IPS-15b (cell line): Measurements from ENCODE around the gene RAB5IF.
A peak's percentile ranks its signal among the peaks of the same experiment; 100 is the strongest.

ENCODE experiments used
- H3K27me3 ChIP-seq: one replicate; pipeline ENCODE4 v1.6.1; 2013; ENCODE audit warnings: low read length; ENCODE audit not compliant: control insufficient read depth, insufficient read depth
- H3K36me3 ChIP-seq: one replicate; pipeline ENCODE4 v1.6.1; 2013; ENCODE audit warnings: low read length; ENCODE audit not compliant: control insufficient read depth, insufficient read depth
- H3K4me1 ChIP-seq: one replicate; pipeline ENCODE4 v1.6.1; 2013; ENCODE audit warnings: mild to moderate bottlenecking, low read length; ENCODE audit not compliant: control insufficient read depth, insufficient read depth
- H3K4me3 ChIP-seq: one replicate; pipeline ENCODE4 v1.5.1; 2013; ENCODE audit warnings: low read depth, low read length
- H3K9ac ChIP-seq: one replicate; pipeline ENCODE4 v1.6.1; 2013; ENCODE audit warnings: low read depth, mild to moderate bottlenecking, low read length
- H3K9me3 ChIP-seq: one replicate; pipeline ENCODE4 v1.6.1; 2013; ENCODE audit warnings: mild to moderate bottlenecking, low read length; ENCODE audit not compliant: control insufficient read depth, insufficient read depth

The RAB5IF gene

DNA sequence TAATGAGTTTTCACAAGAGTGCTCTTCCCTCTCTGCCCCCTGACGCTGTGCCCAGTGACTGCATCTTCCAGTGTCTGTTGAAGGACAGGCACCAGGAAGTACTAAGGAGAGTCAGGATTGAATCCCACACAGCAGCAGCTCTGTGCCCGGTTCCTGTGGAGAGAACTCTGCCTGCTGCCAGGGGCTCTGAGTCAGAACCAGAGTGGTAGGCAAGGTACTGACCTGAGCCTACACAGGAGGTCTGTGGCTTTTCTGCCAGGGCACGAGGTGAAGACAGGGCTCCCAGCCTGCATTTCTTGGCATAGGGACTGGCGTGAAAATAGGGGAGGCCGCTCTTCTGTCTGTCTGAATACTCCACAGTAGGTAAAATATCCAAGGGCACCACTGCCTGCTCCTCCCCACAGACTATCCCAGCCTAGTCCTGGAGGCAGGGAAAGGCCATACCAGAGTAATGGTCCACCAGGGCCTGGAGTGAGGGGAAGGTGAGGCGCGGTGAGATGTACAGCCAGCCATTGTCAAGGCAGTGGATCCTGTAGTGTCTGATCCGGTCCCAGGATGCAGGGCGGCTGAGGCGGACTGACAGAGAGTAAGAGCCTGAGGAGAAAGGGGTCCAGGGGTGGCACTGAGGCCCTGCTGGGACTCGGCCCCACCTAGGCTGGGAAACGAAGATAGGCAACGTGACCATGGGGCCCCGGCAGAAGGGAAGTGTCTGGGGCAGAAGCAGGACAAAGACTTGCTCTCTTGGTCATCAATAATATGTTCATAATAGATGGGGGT is 9.4 kb downstream of the RAB5IF start:
- Histone ChIP-seq H3K9ac (no peak overlapping the region), H3K36me3 (peaks cover 20% of the 10 kb centered on the region), H3K4me3 (no peak overlapping the region), H3K4me1 (no peaks in the 10 kb centered on the region), H3K27me3 (no peaks in the 10 kb centered on the region), H3K9me3 (no peaks in the 10 kb centered on the region)

DNA sequence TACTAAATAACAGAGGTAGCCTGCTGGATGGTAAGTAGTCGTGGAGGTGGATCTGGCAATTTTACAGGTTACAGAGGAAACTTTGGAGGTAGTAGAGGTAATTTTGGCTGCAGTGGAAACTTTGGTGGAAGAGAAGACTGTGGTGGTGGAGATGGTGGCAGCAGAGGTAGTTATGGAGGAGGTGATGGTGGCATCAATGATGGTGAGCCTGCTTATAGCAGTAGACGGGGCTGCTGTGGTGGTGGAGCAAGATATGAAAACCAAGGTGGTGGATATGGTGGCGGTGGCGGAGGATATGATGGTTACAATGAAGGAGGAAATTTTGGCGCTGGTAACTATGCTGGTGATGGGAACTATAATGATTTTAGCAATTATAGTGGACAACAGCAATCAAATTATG is 15.3 kb downstream of the RAB5IF start:
- no peak overlapping the region for H3K4me3 ChIP-seq
- H3K9me3 ChIP-seq, result no peaks in the 10 kb centered on the region
- no peaks in the 10 kb centered on the region for H3K27me3 ChIP-seq
- no peak overlapping the region for H3K9ac ChIP-seq
- H3K4me1 ChIP-seq, result peaks cover 8% of the 10 kb centered on the region
- no peaks in the 10 kb centered on the region for H3K36me3 ChIP-seq

DNA sequence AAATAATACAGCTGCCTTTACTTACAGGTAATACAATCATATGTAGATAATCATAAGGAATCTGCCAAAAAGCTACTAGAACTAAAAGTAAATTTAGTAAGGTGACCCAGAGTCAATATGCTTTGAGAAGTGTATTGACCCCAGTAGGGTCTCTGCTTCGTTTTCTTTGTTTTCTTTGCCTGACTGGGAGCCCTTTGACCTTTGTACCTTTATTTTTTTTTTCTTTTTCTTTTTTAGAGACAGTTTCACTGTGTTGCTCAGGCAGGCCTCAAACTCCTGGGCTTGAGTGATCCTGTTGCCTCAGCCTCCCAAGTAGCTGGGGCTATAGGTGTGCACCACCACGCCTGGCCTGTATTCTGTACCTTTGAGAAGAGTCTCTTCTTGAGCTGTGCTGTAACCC is 17.9 kb downstream of the RAB5IF start:
- H3K9ac ChIP-seq, result no peak overlapping the region
- H3K27me3 ChIP-seq, result no peaks in the 10 kb centered on the region
- no peak overlapping the region for H3K4me3 ChIP-seq
- no peaks in the 10 kb centered on the region for H3K36me3 ChIP-seq
- no peaks in the 10 kb centered on the region for H3K9me3 ChIP-seq
- peaks cover 8% of the 10 kb centered on the region for H3K4me1 ChIP-seq

DNA sequence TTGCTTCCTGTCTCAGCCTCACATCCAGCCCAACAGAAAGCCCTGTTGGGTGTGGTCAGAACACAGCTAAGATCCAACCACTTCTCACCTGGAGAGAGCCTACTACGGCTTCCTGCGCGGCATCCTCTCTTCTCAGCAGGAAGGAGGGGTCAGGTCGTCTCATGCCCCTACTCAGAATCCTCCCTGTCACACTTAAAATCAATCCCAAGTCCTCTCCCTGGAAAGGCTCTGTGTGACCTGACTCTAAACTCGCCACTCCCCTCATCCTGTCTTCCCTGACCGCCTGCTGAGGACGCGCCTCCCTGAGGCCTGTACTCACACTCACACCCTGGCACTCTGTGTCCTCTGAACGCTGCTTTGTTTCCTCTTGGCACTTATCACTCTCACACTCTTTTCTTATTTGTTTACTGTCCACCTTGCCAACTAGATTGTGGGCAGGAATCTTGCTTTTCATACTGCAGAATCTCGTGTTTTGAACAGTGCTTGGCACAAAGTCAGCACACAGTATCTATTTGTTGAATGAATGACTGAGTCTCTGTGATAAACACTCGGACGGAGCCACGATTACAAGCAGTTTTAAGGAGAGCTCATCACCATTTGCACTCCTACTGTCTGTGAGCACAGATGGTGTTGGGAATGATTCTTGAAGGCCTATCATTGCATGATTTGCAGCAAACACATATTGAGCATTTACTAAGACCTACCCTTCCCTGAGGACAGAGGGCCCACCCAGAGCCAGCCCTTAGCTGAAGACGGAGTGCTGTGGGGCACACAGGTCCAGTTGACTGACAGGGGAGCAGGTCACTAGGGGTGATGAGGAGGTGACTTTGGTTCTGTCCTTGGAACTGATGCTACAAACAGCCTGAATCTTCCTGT is 18.7 kb downstream of the RAB5IF start:
- no peaks in the 10 kb centered on the region for H3K9me3 ChIP-seq
- peaks cover 8% of the 10 kb centered on the region for H3K4me1 ChIP-seq
- H3K4me3 ChIP-seq, result no peak overlapping the region
- no peaks in the 10 kb centered on the region for H3K27me3 ChIP-seq
- H3K36me3 ChIP-seq, result no peaks in the 10 kb centered on the region
- peak overlapping the region; percentile 14 for H3K9ac ChIP-seq

DNA sequence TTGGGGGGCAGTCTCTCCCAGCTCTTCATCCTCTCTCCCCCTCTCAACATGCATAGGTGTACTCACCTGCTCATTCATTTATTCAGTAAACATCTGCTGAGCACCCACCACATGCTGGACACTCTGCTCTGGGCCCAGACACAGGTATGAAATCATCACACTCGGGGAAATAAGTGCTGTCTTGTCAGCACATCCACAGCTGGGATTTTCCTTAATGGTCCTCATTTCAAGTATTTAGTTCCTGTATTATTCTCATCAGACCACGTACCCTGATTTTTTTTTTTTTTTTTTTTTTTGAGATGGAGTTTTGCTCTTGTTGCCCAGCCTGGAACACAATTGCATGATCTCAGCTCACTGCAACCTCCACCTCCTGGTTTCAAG is 19.4 kb downstream of the RAB5IF start:
- Histone ChIP-seq H3K36me3 (no peaks in the 10 kb centered on the region), H3K9ac (no peak overlapping the region), H3K4me1 (peaks cover 8% of the 10 kb centered on the region), H3K9me3 (no peaks in the 10 kb centered on the region), H3K4me3 (no peak overlapping the region), H3K27me3 (no peaks in the 10 kb centered on the region)

DNA sequence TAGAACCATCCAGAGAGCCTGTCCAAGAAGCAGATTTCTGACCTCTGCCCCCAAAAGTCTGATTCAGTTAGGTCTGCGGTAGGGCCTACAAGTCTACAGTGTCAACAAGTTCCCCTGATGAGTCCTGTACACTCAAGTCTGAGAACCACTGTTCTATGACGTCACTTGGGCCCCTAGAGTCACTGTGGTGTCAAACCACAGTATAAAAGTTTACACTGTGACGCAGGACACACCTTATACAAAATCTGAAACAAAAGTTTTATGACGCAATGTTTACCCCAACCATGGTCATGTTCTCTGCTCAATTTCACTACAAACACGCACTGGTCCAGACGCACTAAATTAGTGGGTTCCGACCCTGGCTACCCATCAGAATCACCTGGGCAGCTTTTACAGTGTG is 22.5 kb downstream of the RAB5IF start:
- no peaks in the 10 kb centered on the region for H3K9me3 ChIP-seq
- H3K27me3 ChIP-seq, result no peaks in the 10 kb centered on the region
- H3K9ac ChIP-seq, result no peak overlapping the region
- no peaks in the 10 kb centered on the region for H3K36me3 ChIP-seq
- no peak overlapping the region for H3K4me3 ChIP-seq
- H3K4me1 ChIP-seq, result peaks cover 8% of the 10 kb centered on the region

DNA sequence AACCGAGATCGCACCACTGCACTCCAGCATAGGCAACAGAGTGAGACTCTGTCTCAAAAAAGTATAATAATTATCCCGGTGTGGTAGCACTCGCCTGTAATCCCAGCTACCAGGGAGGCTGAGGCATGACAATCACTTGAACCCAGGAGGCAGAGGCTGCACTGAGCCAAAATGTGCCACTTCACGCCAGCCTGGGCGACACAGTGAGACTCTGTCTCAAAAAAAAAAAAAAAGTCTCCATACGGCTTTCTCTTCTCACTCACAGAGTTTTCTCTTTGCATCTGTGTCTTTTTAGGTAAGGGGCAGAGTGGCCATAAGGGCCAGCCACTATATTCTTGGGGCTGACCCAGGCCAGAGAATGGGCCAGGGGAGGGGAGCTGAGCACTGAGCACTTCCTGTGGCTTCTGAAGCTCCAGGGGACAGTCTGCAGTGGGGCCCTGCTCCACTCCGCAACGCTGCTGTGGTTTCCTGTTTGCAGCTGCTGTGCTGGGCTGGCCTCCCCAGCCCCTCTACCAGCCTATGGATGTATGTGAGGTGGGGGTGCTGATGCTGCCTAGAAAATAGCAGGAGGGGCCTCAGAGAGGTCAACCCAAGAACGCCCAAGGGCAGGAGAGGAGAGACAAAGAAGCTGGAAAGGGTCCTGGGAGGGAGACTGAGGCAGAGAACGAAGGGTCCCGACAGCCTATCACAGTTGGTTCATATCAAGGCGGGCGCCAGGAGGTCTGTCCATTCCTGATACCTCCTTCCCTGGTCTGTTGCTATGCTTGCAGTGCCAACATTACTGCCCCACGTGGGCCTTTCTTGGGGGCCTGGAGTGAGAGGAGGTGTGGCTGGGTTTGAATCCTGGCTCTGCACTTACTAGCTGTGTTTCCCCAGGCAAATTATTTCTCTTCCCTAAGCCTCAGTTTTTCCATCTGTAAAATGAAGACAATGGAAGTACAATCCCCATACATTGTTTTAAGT is 24.4 kb downstream of the RAB5IF start:
- Histone ChIP-seq H3K4me3 (no peak overlapping the region), H3K4me1 (no peaks in the 10 kb centered on the region), H3K27me3 (no peaks in the 10 kb centered on the region), H3K36me3 (no peaks in the 10 kb centered on the region), H3K9ac (no peak overlapping the region), H3K9me3 (no peaks in the 10 kb centered on the region)

DNA sequence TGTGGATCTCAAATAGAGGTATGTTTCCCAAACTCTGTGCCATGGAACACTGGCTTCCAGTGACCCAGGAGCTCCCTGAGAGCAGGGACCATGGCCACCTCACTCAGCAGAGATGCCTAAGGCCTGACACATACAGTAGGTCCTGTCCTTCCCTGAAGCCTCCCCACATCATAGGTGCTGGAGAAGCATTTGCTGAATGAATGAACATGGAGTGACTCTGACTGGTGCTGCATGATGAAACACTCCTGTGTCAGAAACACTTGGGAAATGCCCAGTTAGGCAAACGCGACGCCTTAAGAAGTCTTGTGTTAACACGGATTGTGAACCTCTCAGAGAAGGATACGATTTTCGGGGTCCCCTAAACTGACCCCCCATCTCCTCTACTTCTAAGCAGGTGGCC is 26.1 kb downstream of the RAB5IF start:
- Histone ChIP-seq H3K9ac (no peak overlapping the region), H3K36me3 (no peaks in the 10 kb centered on the region), H3K4me3 (no peak overlapping the region), H3K9me3 (no peaks in the 10 kb centered on the region), H3K4me1 (no peaks in the 10 kb centered on the region), H3K27me3 (no peaks in the 10 kb centered on the region)

DNA sequence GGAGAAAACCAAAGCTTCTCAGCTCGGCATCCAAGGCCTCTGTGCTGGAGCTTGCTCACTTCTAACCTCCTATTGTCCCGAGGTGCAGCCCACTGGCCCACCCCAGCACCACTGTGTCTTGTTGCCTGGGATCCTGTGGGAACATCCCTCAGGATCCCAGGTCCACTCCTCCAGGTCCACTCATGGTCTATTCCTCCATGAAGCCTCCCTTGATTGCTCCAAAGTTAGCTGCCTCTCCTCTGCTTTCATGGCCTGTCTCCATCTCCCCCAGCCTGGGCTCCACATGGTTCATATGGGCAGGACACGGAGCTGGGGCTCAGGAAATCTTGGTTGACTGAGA is 26.5 kb downstream of the RAB5IF start:
- Histone ChIP-seq H3K4me1 (no peaks in the 10 kb centered on the region), H3K36me3 (no peaks in the 10 kb centered on the region), H3K27me3 (no peaks in the 10 kb centered on the region), H3K4me3 (no peak overlapping the region), H3K9me3 (no peaks in the 10 kb centered on the region), H3K9ac (no peak overlapping the region)

DNA sequence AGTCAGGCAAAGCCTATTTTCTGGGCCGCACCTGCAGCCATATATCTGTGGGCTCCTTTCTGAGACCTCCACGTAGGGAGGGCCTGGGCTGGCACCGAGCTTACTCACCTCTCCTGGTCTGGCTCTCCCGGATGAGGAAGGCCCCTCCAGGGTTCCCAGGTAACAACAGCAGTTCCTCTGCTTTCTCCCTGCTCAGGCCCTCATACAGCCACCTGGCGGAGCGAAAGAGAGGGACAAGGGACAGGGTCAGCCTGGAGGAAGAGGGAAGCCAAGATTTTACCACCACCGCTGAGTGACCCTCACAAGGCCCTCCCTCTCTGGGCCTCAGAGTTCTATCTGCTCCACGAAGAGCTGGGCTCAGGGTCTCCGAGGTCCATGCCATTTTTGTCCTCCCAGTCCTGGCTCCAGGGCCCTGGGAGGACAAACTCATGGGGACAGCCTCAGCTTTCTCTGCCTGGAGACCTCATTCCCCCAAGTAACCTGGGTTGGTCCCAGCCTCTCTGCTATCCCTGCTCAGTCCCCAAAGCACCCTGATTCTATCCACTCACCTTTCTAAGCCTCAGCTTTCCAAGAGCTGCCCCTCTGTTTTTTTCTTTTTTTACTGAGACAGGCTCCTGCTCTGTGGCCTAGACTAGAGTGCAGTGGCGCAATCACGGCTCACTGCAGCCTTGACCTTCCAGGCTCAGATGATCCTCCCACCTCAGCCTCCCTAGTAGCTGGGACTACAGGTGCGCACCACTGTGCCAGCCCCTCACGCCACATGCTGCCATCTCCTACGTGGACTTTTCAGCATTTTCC is 27.1 kb downstream of the RAB5IF start:
- H3K9ac ChIP-seq, result no peak overlapping the region
- no peaks in the 10 kb centered on the region for H3K4me1 ChIP-seq
- no peaks in the 10 kb centered on the region for H3K36me3 ChIP-seq

DNA sequence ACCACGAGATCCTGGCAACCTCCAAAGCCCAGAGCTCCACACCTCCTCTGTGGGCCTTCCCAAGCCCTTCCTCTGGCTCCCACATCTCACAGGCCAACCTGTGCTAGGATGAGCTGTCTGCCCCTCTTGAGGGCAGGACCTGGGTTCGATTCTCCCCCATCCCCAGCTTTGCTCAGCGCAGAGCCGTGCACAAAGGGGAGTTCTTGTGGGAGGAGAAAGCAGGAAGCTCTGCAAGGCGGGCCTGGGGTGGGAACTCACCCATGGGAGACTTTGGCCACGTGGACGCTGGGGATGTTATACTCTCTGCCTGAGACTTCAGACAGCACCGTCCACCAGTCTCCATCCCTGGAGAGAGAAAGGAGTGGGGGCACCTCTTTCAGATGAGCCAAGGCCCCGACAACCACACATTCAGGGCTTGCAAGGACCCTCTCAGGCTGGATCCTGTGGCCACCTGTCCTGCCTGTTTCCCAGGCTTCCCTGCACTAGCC is 27.8 kb downstream of the RAB5IF start:
- no peaks in the 10 kb centered on the region for H3K9me3 ChIP-seq
- no peaks in the 10 kb centered on the region for H3K36me3 ChIP-seq
- no peak overlapping the region for H3K4me3 ChIP-seq
- no peaks in the 10 kb centered on the region for H3K4me1 ChIP-seq
- H3K27me3 ChIP-seq, result no peaks in the 10 kb centered on the region
- H3K9ac ChIP-seq, result no peak overlapping the region

More for the DNA sequence above, 27.1 kb downstream of the RAB5IF start:
- H3K4me3 ChIP-seq, result no peak overlapping the region
- H3K9me3 ChIP-seq, result no peaks in the 10 kb centered on the region
- no peaks in the 10 kb centered on the region for H3K27me3 ChIP-seq
